ENCODE data around the gene IFNL2.
"Not testable (repeated sequence)": the region's sequence is repeated elsewhere in the genome, so short reads cannot be mapped to it uniquely, and the experiment has no call there.

The IFNL2 gene

GRCh38 chr19:39253374-39254149, 14.6 kb upstream of the IFNL2 start:
- DNase-seq, result no peak

DNA sequence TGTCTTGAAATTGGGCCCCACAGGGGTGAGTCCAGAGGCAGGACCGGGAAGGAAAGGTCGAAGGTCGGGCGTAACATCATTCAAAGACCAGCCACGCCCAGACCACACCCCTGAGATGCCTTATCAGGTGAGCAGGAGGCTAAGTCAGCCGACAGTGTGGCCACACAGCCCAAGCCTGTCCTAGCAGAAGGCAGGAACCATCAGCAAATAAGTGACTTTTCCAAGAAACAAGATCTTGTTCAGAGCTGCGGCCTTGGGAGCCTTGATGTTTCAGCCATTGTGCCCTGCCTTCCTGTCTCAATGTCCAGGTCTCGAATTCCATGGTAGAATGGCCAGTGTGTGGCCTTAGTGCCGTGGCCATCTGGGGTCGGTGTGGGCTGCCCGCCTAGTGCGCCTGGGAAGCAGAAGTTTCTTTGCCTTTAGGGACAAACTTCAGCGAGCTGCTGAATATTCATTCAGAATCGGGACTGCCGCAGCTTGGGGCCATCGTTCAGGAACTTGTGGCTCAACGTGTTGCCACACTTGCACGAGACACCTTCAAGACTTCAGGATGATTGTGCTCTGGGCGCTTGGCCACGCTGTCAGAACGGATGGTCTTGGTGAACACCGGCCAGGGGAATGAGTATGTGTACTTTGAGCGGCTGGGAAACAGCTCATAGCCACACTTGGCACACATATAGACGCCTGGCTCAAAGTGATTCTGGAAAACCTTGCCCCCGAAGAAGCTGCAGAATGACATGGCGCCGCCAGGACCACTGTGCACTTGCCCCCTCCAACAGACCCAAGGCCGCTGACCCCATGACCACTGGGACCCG, 13.5 kb upstream of the IFNL2 start:
- no peak for DNase-seq

DNA sequence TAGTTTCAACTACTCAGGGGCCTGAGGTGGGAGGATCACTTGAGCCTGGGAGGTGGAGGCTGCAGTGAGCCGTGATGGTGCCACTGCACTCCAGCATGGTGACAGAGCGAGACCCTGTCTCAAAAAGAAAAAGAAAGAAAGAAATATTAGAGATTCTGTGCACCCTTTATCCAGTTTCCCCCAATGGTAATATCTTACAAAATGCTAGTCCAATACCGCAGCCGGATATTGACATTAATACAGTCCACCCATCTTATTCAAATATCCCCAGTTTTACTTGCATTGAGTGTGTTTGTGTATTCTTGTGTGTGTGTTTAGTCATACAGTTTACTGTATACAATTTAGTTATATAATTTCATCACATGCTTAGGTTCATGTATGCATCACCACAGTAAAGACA, 11.0 kb upstream of the IFNL2 start:
- DNase-seq, result no peak

DNA sequence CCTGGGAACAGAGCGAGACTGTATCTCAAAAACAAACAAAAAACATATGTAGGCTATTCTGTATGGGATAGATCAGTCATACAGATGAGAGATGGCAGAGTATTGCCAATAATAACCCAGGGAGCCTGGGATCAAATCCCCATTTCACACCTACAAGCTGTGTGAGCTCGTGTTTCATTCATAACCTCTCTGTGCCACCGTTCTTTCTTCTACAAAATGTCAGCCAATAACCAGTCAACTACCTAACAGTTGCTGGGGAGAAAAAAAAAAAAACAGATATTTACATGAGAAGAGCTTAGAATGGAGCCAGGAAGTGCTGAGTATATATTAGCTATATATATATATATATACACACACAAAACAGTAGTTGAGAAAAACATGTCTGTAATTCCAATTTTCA, 6.5 kb upstream of the IFNL2 start:
- no peak for DNase-seq

GRCh38 chr19:39262496-39262895, 5.7 kb upstream of the IFNL2 start:
- no peak for DNase-seq

DNA sequence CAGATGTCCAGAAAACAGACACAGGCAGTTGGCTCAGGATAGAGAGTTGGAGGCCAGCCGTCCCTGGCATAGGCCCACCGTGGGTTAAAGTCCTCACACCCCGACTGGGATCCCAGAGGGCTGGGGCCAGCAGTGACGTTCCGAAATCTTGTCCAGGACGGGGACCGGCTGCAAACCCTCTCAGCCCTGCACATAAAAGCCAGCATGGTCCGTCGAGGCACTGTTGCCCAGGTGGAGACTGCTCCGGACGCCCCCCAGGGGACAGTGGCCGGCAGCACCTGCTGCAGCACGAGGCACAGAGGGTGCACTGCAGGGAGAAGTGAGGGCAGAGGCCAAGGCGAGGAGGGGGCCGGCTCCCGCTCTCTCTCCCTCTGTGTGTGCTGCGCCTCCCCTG, 4.3 kb upstream of the IFNL2 start:
- DNase-seq, result no peak

- DNase-seq, result no peak
Observed at GRCh38 chr19:39264306-39265290, 3.6 kb upstream of the IFNL2 start.

- DNase-seq, result peak; percentile 37
Observed at GRCh38 chr19:39265321-39265916, 2.8 kb upstream of the IFNL2 start.

- not testable (repeated sequence) for DNase-seq
Observed at GRCh38 chr19:39268531-39269223, 481 bp downstream of the IFNL2 start.

- DNase-seq, result not testable (repeated sequence)
Observed at GRCh38 chr19:39269369-39269768, 1.2 kb downstream of the IFNL2 start.

- DNase-seq, result no peak
Observed at GRCh38 chr19:39270036-39270871, 2.1 kb downstream of the IFNL2 start.

- DNase-seq, result not testable (repeated sequence)
Observed at GRCh38 chr19:39273859-39274258, 5.7 kb downstream of the IFNL2 start.

- DNase-seq, result no peak
Observed at GRCh38 chr19:39275578-39275977, 7.4 kb downstream of the IFNL2 start.

- DNase-seq, result no peak
Observed at GRCh38 chr19:39276740-39277139, 8.5 kb downstream of the IFNL2 start.

DNA sequence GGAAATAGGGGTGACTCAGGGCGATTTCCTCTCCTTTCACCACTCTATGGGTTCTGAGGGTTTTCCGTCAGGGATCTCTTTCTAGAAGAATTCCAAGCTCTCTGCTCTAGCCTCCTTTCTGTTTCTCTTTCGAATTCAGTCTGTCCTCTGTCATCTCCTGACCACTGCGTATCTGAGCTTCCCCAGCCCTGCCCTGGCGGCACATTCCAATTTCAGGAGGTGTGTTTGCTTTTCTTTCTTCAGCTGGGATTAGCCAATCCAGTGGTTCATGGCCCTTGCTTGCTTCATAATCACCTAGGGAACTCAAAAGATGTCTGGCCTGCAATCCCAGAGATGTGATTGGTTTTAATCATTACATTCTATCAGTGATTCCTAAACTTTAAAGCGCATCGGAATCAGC, 9.4 kb downstream of the IFNL2 start:
- DNase-seq, result no peak

- DNase-seq, result no peak
Observed at GRCh38 chr19:39282021-39282420, 13.8 kb downstream of the IFNL2 start.

DNA sequence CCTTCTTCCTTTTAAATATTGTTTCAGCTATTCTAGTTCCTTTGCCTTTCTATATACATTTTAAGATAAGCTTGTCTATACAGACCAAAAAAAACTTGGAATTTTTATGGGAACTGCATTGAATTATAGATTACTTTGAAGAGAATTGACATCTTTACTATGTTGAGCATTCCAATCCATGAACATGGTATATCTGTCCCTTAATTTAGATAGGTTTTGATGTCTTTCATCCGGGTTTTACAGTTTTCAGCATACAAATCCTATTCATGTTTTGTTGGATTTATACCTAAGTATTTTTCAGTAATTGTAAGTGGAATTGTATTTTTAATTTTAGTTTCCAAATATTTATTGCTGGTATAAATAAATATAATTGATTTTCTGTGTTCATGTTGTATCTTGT, 15.8 kb downstream of the IFNL2 start:
- DNase-seq, result no peak

DNA sequence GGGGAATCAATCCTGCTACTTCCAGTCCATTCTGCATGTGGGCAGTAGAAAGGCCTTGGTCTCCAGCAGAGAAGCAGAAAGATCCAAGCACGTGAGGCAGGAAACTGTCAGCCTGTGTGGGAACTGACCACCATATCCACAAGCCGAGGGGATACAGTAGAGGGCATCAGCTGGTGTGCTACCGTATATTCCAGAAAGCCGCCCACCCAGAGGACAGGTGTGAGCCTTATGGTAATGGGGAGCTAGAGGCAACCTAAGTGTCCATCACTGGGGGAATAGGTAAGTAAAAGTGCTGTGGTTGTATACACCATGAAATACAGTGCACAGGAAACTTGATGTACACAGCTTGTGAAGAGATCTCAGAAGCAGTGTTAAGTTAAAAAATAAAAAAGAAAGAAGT, 25.2 kb downstream of the IFNL2 start:
- no peak for DNase-seq

- DNase-seq, result no peak
Observed at GRCh38 chr19:39296055-39296645, 28.0 kb downstream of the IFNL2 start, which contains the start of gene IFNL1. Gene IFNL1, plus strand, starts transcription at chr19:39296407. Its CDS starts 15 bp downstream, at chr19:39296422.

GRCh38 chr19:39296906-39297305, 28.7 kb downstream of the IFNL2 start:
- DNase-seq, result peak; percentile 57
